ENCODE measurements around the gene MYLK. TPM values are rescaled to one million over a fixed set of nuclear protein-coding genes. Genes with fewer than 3 reads are reported as not detected.

The MYLK gene
- total RNA-seq, 1 donor from 2014 or later = 26.6 TPM

- Histone ChIP-seq H3K4me3 (ENCODE audit: low read length in 3 of 3) (no peak overlapping the region), H3K4me1 (ENCODE audit: control insufficient read depth in 3 of 3, insufficient read depth in 3 of 3, low read length in 3 of 3) (peaks cover 0 to 3% (median 2%) of the 10 kb centered on the region in 3 donors), H3K27me3 (ENCODE audit: control insufficient read depth in 3 of 3, insufficient read depth in 3 of 3, low read length in 3 of 3) (no peaks in the 10 kb centered on the region), H3K27ac (ENCODE audit: low read depth, low read length) (no peak overlapping the region), H3K36me3 (ENCODE audit: control insufficient read depth in 3 of 3, insufficient read depth in 3 of 3, low read length in 3 of 3) (no peaks in the 10 kb centered on the region), H3K9me3 (ENCODE audit: control insufficient read depth in 3 of 3, low read length in 3 of 3) (no peaks in the 10 kb centered on the region), H3K9ac (ENCODE audit: low read depth in 1 of 3, low read length in 3 of 3) (no peak overlapping the region)
Measured at GRCh38 chr3:123791417-123791816, 92.7 kb downstream of the MYLK start.

- no peaks in the 10 kb centered on the region for H3K27me3 ChIP-seq (ENCODE audit: control insufficient read depth in 3 of 3, insufficient read depth in 3 of 3, low read length in 3 of 3)
- no peak overlapping the region for H3K27ac ChIP-seq (ENCODE audit: low read depth, low read length)
- H3K4me1 ChIP-seq (ENCODE audit: control insufficient read depth in 3 of 3, insufficient read depth in 3 of 3, low read length in 3 of 3) = peaks cover 0 to 3% (median 2%) of the 10 kb centered on the region in 3 donors
- no peaks in the 10 kb centered on the region for H3K9me3 ChIP-seq (ENCODE audit: control insufficient read depth in 3 of 3, low read length in 3 of 3)
- no peak overlapping the region for H3K4me3 ChIP-seq (ENCODE audit: low read length in 3 of 3)
- H3K36me3 ChIP-seq (ENCODE audit: control insufficient read depth in 3 of 3, insufficient read depth in 3 of 3, low read length in 3 of 3) = no peaks in the 10 kb centered on the region
- no peak overlapping the region for H3K9ac ChIP-seq (ENCODE audit: low read depth in 1 of 3, low read length in 3 of 3)
Measured at GRCh38 chr3:123791073-123791370, 93.1 kb downstream of the MYLK start.

GRCh38 chr3:123790254-123791072 is 93.7 kb downstream of the MYLK start:
- Histone ChIP-seq H3K9ac (ENCODE audit: low read depth in 1 of 3, low read length in 3 of 3) (no peak overlapping the region), H3K27ac (ENCODE audit: low read depth, low read length) (no peak overlapping the region)

GRCh38 chr3:123789760-123790159 is 94.4 kb downstream of the MYLK start:
- Histone ChIP-seq H3K4me1 (ENCODE audit: control insufficient read depth in 3 of 3, insufficient read depth in 3 of 3, low read length in 3 of 3) (peaks cover 0 to 3% (median 2%) of the 10 kb centered on the region in 3 donors), H3K4me3 (ENCODE audit: low read length in 3 of 3) (no peak overlapping the region), H3K36me3 (ENCODE audit: control insufficient read depth in 3 of 3, insufficient read depth in 3 of 3, low read length in 3 of 3) (no peaks in the 10 kb centered on the region), H3K9ac (ENCODE audit: low read depth in 1 of 3, low read length in 3 of 3) (no peak overlapping the region), H3K9me3 (ENCODE audit: control insufficient read depth in 3 of 3, low read length in 3 of 3) (no peaks in the 10 kb centered on the region), H3K27me3 (ENCODE audit: control insufficient read depth in 3 of 3, insufficient read depth in 3 of 3, low read length in 3 of 3) (no peaks in the 10 kb centered on the region), H3K27ac (ENCODE audit: low read depth, low read length) (no peak overlapping the region)

More at GRCh38 chr3:123790254-123791072, 93.7 kb downstream of the MYLK start:
- H3K27me3 ChIP-seq (ENCODE audit: control insufficient read depth in 3 of 3, insufficient read depth in 3 of 3, low read length in 3 of 3) = no peaks in the 10 kb centered on the region
- no peak overlapping the region for H3K4me3 ChIP-seq (ENCODE audit: low read length in 3 of 3)
- no peaks in the 10 kb centered on the region for H3K9me3 ChIP-seq (ENCODE audit: control insufficient read depth in 3 of 3, low read length in 3 of 3)
- no peaks in the 10 kb centered on the region for H3K36me3 ChIP-seq (ENCODE audit: control insufficient read depth in 3 of 3, insufficient read depth in 3 of 3, low read length in 3 of 3)
- H3K4me1 ChIP-seq (ENCODE audit: control insufficient read depth in 3 of 3, insufficient read depth in 3 of 3, low read length in 3 of 3) = peaks cover 0 to 3% (median 2%) of the 10 kb centered on the region in 3 donors

- Histone ChIP-seq H3K4me3 (ENCODE audit: low read length in 3 of 3) (no peak overlapping the region), H3K27ac (ENCODE audit: low read depth, low read length) (no peak overlapping the region), H3K9me3 (ENCODE audit: control insufficient read depth in 3 of 3, low read length in 3 of 3) (no peaks in the 10 kb centered on the region), H3K9ac (ENCODE audit: low read depth in 1 of 3, low read length in 3 of 3) (no peak overlapping the region), H3K36me3 (ENCODE audit: control insufficient read depth in 3 of 3, insufficient read depth in 3 of 3, low read length in 3 of 3) (no peaks in the 10 kb centered on the region), H3K4me1 (ENCODE audit: control insufficient read depth in 3 of 3, insufficient read depth in 3 of 3, low read length in 3 of 3) (peaks cover 0 to 3% (median 2%) of the 10 kb centered on the region in 3 donors), H3K27me3 (ENCODE audit: control insufficient read depth in 3 of 3, insufficient read depth in 3 of 3, low read length in 3 of 3) (no peaks in the 10 kb centered on the region)
Measured at GRCh38 chr3:123789160-123789559, 95.0 kb downstream of the MYLK start.

- Histone ChIP-seq H3K27me3 (ENCODE audit: control insufficient read depth in 3 of 3, insufficient read depth in 3 of 3, low read length in 3 of 3) (no peaks in the 10 kb centered on the region), H3K27ac (ENCODE audit: low read depth, low read length) (no peak overlapping the region), H3K9me3 (ENCODE audit: control insufficient read depth in 3 of 3, low read length in 3 of 3) (no peaks in the 10 kb centered on the region), H3K36me3 (ENCODE audit: control insufficient read depth in 3 of 3, insufficient read depth in 3 of 3, low read length in 3 of 3) (no peaks in the 10 kb centered on the region), H3K9ac (ENCODE audit: low read depth in 1 of 3, low read length in 3 of 3) (no peak overlapping the region), H3K4me3 (ENCODE audit: low read length in 3 of 3) (no peak overlapping the region), H3K4me1 (ENCODE audit: control insufficient read depth in 3 of 3, insufficient read depth in 3 of 3, low read length in 3 of 3) (peaks cover 0 to 6% (median 3%) of the 10 kb centered on the region in 3 donors)
Measured at GRCh38 chr3:123788710-123789109, 95.4 kb downstream of the MYLK start.

GRCh38 chr3:123787133-123787532 is 97.0 kb downstream of the MYLK start:
- peaks cover 0 to 8% (median 3%) of the 10 kb centered on the region in 3 donors for H3K4me1 ChIP-seq (ENCODE audit: control insufficient read depth in 3 of 3, insufficient read depth in 3 of 3, low read length in 3 of 3)
- H3K27me3 ChIP-seq (ENCODE audit: control insufficient read depth in 3 of 3, insufficient read depth in 3 of 3, low read length in 3 of 3) = no peaks in the 10 kb centered on the region
- no peak overlapping the region for H3K4me3 ChIP-seq (ENCODE audit: low read length in 3 of 3)
- no peaks in the 10 kb centered on the region for H3K36me3 ChIP-seq (ENCODE audit: control insufficient read depth in 3 of 3, insufficient read depth in 3 of 3, low read length in 3 of 3)
- H3K9ac ChIP-seq (ENCODE audit: low read depth in 1 of 3, low read length in 3 of 3) = no peak overlapping the region
- H3K9me3 ChIP-seq (ENCODE audit: control insufficient read depth in 3 of 3, low read length in 3 of 3) = no peaks in the 10 kb centered on the region
- no peak overlapping the region for H3K27ac ChIP-seq (ENCODE audit: low read depth, low read length)

- Histone ChIP-seq H3K27ac (ENCODE audit: low read depth, low read length) (no peak overlapping the region), H3K36me3 (ENCODE audit: control insufficient read depth in 3 of 3, insufficient read depth in 3 of 3, low read length in 3 of 3) (no peaks in the 10 kb centered on the region)
Measured at GRCh38 chr3:123785602-123786001, 98.5 kb downstream of the MYLK start.

GRCh38 chr3:123783811-123784210 is 100.3 kb downstream of the MYLK start:
- no peaks in the 10 kb centered on the region for H3K36me3 ChIP-seq (ENCODE audit: control insufficient read depth in 3 of 3, insufficient read depth in 3 of 3, low read length in 3 of 3)
- no peak overlapping the region for H3K27ac ChIP-seq (ENCODE audit: low read depth, low read length)
- no peak overlapping the region for H3K9ac ChIP-seq (ENCODE audit: low read depth in 1 of 3, low read length in 3 of 3)

More at GRCh38 chr3:123785602-123786001, 98.5 kb downstream of the MYLK start:
- Histone ChIP-seq H3K27me3 (ENCODE audit: control insufficient read depth in 3 of 3, insufficient read depth in 3 of 3, low read length in 3 of 3) (no peaks in the 10 kb centered on the region), H3K4me3 (ENCODE audit: low read length in 3 of 3) (no peak overlapping the region), H3K9ac (ENCODE audit: low read depth in 1 of 3, low read length in 3 of 3) (no peak overlapping the region), H3K4me1 (ENCODE audit: control insufficient read depth in 3 of 3, insufficient read depth in 3 of 3, low read length in 3 of 3) (peaks cover 0 to 6% (median 0%) of the 10 kb centered on the region in 3 donors), H3K9me3 (ENCODE audit: control insufficient read depth in 3 of 3, low read length in 3 of 3) (no peaks in the 10 kb centered on the region)

GRCh38 chr3:123783050-123783689 is 101.0 kb downstream of the MYLK start:
- H3K4me1 ChIP-seq (ENCODE audit: control insufficient read depth in 3 of 3, insufficient read depth in 3 of 3, low read length in 3 of 3) = peaks cover 12 to 19% (median 14%) of the 10 kb centered on the region in 3 donors
- no peaks in the 10 kb centered on the region for H3K36me3 ChIP-seq (ENCODE audit: control insufficient read depth in 3 of 3, insufficient read depth in 3 of 3, low read length in 3 of 3)
- H3K27me3 ChIP-seq (ENCODE audit: control insufficient read depth in 3 of 3, insufficient read depth in 3 of 3, low read length in 3 of 3) = no peaks in the 10 kb centered on the region
- H3K4me3 ChIP-seq (ENCODE audit: low read length in 3 of 3) = no peak overlapping the region
- H3K27ac ChIP-seq (ENCODE audit: low read depth, low read length) = no peak overlapping the region
- H3K9ac ChIP-seq (ENCODE audit: low read depth in 1 of 3, low read length in 3 of 3) = no peak overlapping the region
- no peaks in the 10 kb centered on the region for H3K9me3 ChIP-seq (ENCODE audit: control insufficient read depth in 3 of 3, low read length in 3 of 3)

More at GRCh38 chr3:123783811-123784210, 100.3 kb downstream of the MYLK start:
- Histone ChIP-seq H3K4me1 (ENCODE audit: control insufficient read depth in 3 of 3, insufficient read depth in 3 of 3, low read length in 3 of 3) (peaks cover 8 to 15% (median 10%) of the 10 kb centered on the region in 3 donors), H3K9me3 (ENCODE audit: control insufficient read depth in 3 of 3, low read length in 3 of 3) (no peaks in the 10 kb centered on the region), H3K27me3 (ENCODE audit: control insufficient read depth in 3 of 3, insufficient read depth in 3 of 3, low read length in 3 of 3) (no peaks in the 10 kb centered on the region), H3K4me3 (ENCODE audit: low read length in 3 of 3) (no peak overlapping the region)

Data from skeletal muscle tissue (tissue), 4 donors.